ENCODE results near the gene SFT2D3. TPM values are rescaled to one million over a fixed set of nuclear protein-coding genes. Genes with fewer than 3 reads are reported as not detected.

The SFT2D3 gene
- total and polyA plus RNA-seq, 9 of the 15 experiments (the other 6 are each of a cell fraction or from before 2014, with no cell fraction given) = 7.5 to 9.9 (median 8.9) TPM; not detected in 2

DNA sequence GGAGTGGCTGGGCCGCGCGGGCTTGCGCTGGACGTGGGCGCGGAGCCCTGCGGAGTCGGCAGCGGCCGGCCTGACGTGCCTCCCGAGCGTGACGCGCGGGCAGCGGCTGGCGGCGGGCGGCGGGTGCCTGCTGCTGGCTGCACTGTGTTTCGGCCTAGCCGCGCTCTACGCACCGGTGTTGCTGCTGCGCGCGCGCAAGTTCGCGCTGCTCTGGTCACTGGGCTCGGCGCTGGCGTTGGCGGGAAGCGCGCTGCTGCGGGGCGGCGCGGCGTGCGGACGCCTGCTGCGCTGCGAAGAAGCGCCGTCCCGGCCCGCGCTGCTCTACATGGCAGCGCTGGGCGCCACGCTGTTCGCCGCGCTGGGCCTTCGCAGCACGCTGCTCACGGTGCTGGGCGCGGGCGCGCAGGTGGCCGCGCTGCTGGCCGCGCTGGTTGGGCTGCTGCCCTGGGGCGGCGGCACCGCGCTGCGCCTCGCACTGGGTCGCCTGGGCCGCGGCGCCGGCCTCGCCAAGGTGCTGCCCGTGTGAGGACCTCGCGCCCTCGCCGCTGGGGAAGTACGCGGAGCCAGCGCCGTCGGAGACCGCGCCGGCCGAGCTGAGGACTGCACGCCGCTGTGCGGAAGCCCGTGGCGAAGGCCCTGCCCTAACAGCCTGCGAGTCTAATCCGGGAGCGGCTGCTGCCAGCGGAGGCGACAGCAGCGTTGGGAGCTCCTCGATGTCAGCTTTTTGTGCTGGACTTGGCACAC is 526 bp downstream of the SFT2D3 start (continued):
- TF ChIP-seq, protein P1, sequence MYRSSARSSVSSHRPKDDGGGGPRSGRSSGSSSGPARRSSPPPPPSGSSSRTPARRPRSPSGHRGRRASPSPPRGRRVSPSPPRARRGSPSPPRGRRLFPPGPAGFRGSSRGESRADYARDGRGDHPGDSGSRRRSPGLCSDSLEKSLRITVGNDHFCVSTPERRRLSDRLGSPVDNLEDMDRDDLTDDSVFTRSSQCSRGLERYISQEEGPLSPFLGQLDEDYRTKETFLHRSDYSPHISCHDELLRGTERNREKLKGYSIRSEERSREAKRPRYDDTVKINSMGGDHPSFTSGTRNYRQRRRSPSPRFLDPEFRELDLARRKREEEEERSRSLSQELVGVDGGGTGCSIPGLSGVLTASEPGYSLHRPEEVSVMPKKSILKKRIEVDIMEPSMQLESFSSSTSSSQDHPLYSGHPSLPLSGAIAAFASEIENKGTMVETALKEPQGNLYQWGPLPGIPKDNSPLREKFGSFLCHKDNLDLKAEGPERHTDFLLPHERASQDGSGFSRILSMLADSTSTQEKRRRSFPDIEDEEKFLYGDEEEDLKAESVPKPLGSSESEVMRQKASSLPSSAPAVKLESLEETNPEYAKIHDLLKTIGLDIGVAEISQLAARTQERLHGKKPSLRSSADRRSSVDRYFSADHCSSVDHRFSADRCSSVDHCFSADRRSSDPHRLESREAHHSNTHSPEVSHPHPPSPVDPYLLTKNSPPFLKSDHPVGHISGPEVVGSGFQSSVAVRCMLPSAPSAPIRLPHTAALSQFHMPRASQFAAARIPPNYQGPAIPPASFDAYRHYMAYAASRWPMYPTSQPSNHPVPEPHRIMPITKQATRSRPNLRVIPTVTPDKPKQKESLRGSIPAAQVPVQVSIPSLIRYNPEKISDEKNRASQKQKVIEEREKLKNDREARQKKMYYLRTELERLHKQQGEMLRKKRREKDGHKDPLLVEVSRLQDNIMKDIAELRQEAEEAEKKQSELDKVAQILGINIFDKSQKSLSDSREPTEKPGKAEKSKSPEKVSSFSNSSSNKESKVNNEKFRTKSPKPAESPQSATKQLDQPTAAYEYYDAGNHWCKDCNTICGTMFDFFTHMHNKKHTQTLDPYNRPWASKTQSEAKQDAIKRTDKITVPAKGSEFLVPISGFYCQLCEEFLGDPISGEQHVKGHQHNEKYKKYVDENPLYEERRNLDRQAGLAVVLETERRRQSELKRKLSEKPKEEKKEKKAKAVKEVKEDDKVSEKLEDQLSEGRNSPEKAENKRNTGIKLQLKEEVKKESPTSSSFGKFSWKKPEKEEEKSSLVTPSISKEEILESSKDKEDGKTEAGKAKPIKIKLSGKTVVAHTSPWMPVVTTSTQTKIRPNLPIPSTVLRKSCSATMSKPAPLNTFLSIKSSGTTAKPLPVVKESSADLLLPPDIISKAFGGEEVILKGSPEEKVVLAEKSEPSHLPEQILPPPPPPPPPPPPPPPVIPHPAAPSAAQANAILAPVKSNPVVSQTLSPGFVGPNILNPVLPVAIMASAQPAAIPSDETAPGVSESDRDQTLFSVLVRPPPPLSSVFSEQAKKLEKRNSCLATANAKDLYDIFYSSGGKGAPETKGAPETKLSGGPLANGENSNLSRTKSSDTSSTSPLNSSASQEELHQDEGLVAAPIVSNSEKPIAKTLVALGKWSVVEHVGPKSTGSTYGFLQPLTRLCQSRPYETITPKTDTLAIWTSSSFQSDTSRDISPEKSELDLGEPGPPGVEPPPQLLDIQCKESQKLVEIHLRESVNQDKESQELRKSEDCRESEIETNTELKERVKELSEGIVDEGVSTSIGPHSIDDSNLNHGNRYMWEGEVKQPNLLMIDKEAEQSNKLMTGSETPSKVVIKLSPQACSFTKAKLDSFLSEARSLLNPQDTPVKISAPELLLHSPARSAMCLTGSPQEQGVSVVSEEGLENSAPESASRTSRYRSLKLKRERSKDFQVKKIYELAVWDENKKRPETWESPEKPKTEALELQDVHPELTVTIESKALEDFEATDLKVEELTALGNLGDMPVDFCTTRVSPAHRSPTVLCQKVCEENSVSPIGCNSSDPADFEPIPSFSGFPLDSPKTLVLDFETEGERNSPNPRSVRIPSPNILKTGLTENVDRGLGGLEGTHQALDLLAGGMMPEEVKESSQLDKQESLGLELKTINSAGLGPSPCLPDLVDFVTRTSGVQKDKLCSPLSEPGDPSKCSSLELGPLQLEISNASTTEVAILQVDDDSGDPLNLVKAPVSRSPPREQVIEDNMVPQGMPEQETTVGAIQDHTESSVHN (IDR thresholded peaks at IDR 0.05; ENCODE audit: borderline replicate concordance in 1 of 2, low read depth in 1 of 2) = no peak
- TF ChIP-seq ZNF717 (CRISPR knock-in tag; IDR thresholded peaks at IDR 0.05) = no peak
- TF ChIP-seq, protein P2, sequence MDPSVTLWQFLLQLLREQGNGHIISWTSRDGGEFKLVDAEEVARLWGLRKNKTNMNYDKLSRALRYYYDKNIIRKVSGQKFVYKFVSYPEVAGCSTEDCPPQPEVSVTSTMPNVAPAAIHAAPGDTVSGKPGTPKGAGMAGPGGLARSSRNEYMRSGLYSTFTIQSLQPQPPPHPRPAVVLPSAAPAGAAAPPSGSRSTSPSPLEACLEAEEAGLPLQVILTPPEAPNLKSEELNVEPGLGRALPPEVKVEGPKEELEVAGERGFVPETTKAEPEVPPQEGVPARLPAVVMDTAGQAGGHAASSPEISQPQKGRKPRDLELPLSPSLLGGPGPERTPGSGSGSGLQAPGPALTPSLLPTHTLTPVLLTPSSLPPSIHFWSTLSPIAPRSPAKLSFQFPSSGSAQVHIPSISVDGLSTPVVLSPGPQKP (CRISPR knock-in tag; IDR thresholded peaks at IDR 0.05) = no peak
- TF ChIP-seq, protein P3, sequence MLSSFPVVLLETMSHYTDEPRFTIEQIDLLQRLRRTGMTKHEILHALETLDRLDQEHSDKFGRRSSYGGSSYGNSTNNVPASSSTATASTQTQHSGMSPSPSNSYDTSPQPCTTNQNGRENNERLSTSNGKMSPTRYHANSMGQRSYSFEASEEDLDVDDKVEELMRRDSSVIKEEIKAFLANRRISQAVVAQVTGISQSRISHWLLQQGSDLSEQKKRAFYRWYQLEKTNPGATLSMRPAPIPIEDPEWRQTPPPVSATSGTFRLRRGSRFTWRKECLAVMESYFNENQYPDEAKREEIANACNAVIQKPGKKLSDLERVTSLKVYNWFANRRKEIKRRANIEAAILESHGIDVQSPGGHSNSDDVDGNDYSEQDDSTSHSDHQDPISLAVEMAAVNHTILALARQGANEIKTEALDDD (IDR thresholded peaks at IDR 0.05) = no peak
- no peak for TF ChIP-seq ZNF212 (CRISPR knock-in tag; IDR thresholded peaks at IDR 0.05)
- no peak for TF ChIP-seq TAF15 (IDR thresholded peaks at IDR 0.05; ENCODE audit: low read depth, low read length)
- no peak for TF ChIP-seq HNRNPK (IDR thresholded peaks at IDR 0.05; ENCODE audit: low read depth, low read length, poor library complexity, severe bottlenecking)
- TF ChIP-seq, protein P4, sequence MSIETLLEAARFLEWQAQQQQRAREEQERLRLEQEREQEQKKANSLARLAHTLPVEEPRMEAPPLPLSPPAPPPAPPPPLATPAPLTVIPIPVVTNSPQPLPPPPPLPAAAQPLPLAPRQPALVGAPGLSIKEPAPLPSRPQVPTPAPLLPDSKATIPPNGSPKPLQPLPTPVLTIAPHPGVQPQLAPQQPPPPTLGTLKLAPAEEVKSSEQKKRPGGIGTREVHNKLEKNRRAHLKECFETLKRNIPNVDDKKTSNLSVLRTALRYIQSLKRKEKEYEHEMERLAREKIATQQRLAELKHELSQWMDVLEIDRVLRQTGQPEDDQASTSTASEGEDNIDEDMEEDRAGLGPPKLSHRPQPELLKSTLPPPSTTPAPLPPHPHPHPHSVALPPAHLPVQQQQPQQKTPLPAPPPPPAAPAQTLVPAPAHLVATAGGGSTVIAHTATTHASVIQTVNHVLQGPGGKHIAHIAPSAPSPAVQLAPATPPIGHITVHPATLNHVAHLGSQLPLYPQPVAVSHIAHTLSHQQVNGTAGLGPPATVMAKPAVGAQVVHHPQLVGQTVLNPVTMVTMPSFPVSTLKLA (conservative IDR thresholded peaks at IDR 0.05) = no peak; a peak in 1 of 4 replicates
- no peak for TF ChIP-seq ZNF354B (CRISPR knock-in tag; IDR thresholded peaks at IDR 0.05)
- no peak for TF ChIP-seq EP400 (IDR thresholded peaks at IDR 0.05)
- TF ChIP-seq ETS2 (tag; IDR thresholded peaks at IDR 0.05; ENCODE audit: borderline replicate concordance, poor library complexity, severe bottlenecking) = no peak

Measured in K562 (cell line).